SK-N-SH (cell line): ENCODE measurements around the gene IGFL4. TPM values are rescaled to one million over a fixed set of nuclear protein-coding genes. Genes with fewer than 3 reads are reported as not detected.

Experiments used
- CTCF ChIA-PET: fragments of 300-600, 350-600 bp; formaldehyde crosslinking; extraction: SDS; loops from one replicate; lab custom pipeline; 2021; lab: Yijun Ruan, JAX
- POLR2A ChIA-PET: fragments of 350-600 bp; sonication (Branson Sonifier 250); formaldehyde crosslinking; extraction: SDS; loops from one replicate; lab custom pipeline; 2020; ENCODE audit warnings: antibody characterized with exemption, inconsistent platforms; lab: Yijun Ruan, JAX
- DNase-seq: peaks from one replicate; pipeline ENCODE4 v3.0.0; 2012
- H2AFZ ChIP-seq: fragments of 200-600 bp; sonication (generic); 2 replicates; pipeline ENCODE4 v1.8.1; 2016; ENCODE audit warnings: antibody characterized with exemption, mild to moderate bottlenecking, low read depth
- H3F3A ChIP-seq: fragments of 200-600 bp; sonication (generic); replicated peaks from 2 replicates; pipeline ENCODE3; 2016; ENCODE audit warnings: antibody characterized with exemption, mild to moderate bottlenecking; ENCODE audit not compliant: insufficient read depth
- H3K27ac ChIP-seq, 2 experiments: fragments of 200-500 bp in 1 of 2; fragments of 200-600 bp in 1 of 2; sonication (Bioruptor generic) in 1 of 2; sonication (generic), shearing (Covaris generic) in 1 of 2; 2 replicates each; pipeline versions ENCODE4 v1.5.1 to v1.6.1; 2014 to 2016; ENCODE audit warnings: low read depth in 2 of 2, inconsistent platforms in 1 of 2, low read length in 1 of 2, mild to moderate bottlenecking in 1 of 2, mixed read lengths in 1 of 2
- H3K27me3 ChIP-seq: fragments of 200-600 bp; sonication (generic), shearing (Covaris generic); 2 replicates; pipeline ENCODE4 v1.6.1; 2016; ENCODE audit warnings: mixed run types; ENCODE audit not compliant: insufficient read depth
- H3K36me3 ChIP-seq, 2 experiments: fragments of 200-500 bp in 1 of 2; fragments of 200-600 bp in 1 of 2; sonication (Bioruptor generic) in 1 of 2; sonication (generic) in 1 of 2; replicated peaks in 1 of 2; 2 replicates each; pipeline versions ENCODE3 to v1.5.1; 2014 to 2016; ENCODE audit warnings: low read length in 1 of 2, mild to moderate bottlenecking in 1 of 2; ENCODE audit not compliant: insufficient read depth in 2 of 2, control insufficient read depth in 1 of 2
- H3K4me1 ChIP-seq, 2 experiments: fragments of 200-500 bp in 1 of 2; fragments of 200-600 bp in 1 of 2; sonication (Bioruptor generic) in 1 of 2; sonication (generic), shearing (Covaris generic) in 1 of 2; 2 replicates each; pipeline versions ENCODE4 v1.5.1 to v1.6.1; 2014 to 2016; ENCODE audit warnings: low read depth in 1 of 2, low read length in 1 of 2, mixed run types in 1 of 2; ENCODE audit not compliant: insufficient read depth in 2 of 2, control insufficient read depth in 1 of 2
- H3K4me2 ChIP-seq: fragments of 200-600 bp; sonication (generic), shearing (Covaris generic); 2 replicates; pipeline ENCODE4 v1.6.1; 2017; ENCODE audit warnings: mixed run types
- H3K4me3 ChIP-seq, 2 experiments: fragments of 200-500 bp in 1 of 2; fragments of 200-600 bp in 1 of 2; sonication (Bioruptor generic) in 1 of 2; sonication (generic), shearing (Covaris generic) in 1 of 2; 2 replicates each; pipeline versions ENCODE4 v1.5.1 to v1.8.1; 2014 to 2016; ENCODE audit warnings: low read depth in 2 of 2, inconsistent platforms in 1 of 2, low read length in 1 of 2, mild to moderate bottlenecking in 1 of 2, mixed read lengths in 1 of 2, moderate library complexity in 1 of 2
- H3K79me2 ChIP-seq: fragments of 200-600 bp; sonication (generic); 2 replicates; pipeline ENCODE4 v1.8.1; 2017; ENCODE audit warnings: mild to moderate bottlenecking; ENCODE audit not compliant: insufficient read depth
- H3K9ac ChIP-seq: fragments of 200-600 bp; sonication (generic); 2 replicates; pipeline ENCODE4 v1.6.1; 2017; ENCODE audit warnings: mixed run types
- H3K9me2 ChIP-seq: fragments of 200-600 bp; sonication (generic); 2 replicates; pipeline ENCODE4 v1.6.1; 2017; ENCODE audit warnings: mixed run types
- H3K9me3 ChIP-seq: fragments of 200-600 bp; sonication (generic); 2 replicates; pipeline ENCODE4 v1.6.1; 2017; ENCODE audit warnings: mixed run types, mild to moderate bottlenecking, moderate library complexity
- H4K20me1 ChIP-seq: fragments of 200-600 bp; sonication (generic); 2 replicates; pipeline ENCODE4 v1.6.1; 2017; ENCODE audit warnings: mild to moderate bottlenecking, mixed run types; ENCODE audit not compliant: insufficient read depth
- IRF3 ChIP-seq: fragments of 150-350 bp; IDR thresholded peaks from 2 replicates; pipeline ENCODE4 v1.6.1; 2016; ENCODE audit warnings: mild to moderate bottlenecking, low read depth, low read length
- JUND ChIP-seq: IDR thresholded peaks from 2 replicates; pipeline ENCODE4 v1.4.0; 2012
- MAX ChIP-seq: IDR thresholded peaks from 2 replicates; pipeline ENCODE4 v1.4.0; 2012; ENCODE audit warnings: low read depth
- MEF2A ChIP-seq: IDR thresholded peaks from 2 replicates; pipeline ENCODE4 v1.4.0; 2012; ENCODE audit warnings: low read depth, borderline replicate concordance
- NFIC ChIP-seq: IDR thresholded peaks from 2 replicates; pipeline ENCODE4 v1.4.0; 2012; ENCODE audit warnings: borderline replicate concordance
- NRF1 ChIP-seq: IDR thresholded peaks from 2 replicates; pipeline ENCODE4 v1.6.1; 2012; ENCODE audit warnings: low read depth, mild to moderate bottlenecking, low read length
- RXRA ChIP-seq: IDR thresholded peaks from 2 replicates; pipeline ENCODE4 v1.4.0; 2012; ENCODE audit warnings: low read depth, mild to moderate bottlenecking, borderline replicate concordance
- SMC3 ChIP-seq: IDR thresholded peaks from 2 replicates; pipeline ENCODE4 v1.6.1; 2012; ENCODE audit warnings: low read depth, low read length, improper control_type of control experiment
- TEAD4 ChIP-seq: IDR thresholded peaks from 2 replicates; pipeline ENCODE4 v1.4.0; 2012; ENCODE audit warnings: mild to moderate bottlenecking, borderline replicate concordance; ENCODE audit not compliant: insufficient read depth
- USF1 ChIP-seq: IDR thresholded peaks from 2 replicates; pipeline ENCODE4 v1.4.0; 2012; ENCODE audit warnings: low read depth, borderline replicate concordance
- WGBS: methylation state at CpG from one replicate; pipeline ENCODE4 v1.1.6; 2017; ENCODE audit warnings: low lambda C conversion rate; 5-methylcytosine and 5-hydroxymethylcytosine counted together
- polyA plus RNA-seq, 3 experiments: library from polyadenylated mRNA; depleted of rRNA; stranded (reverse); fragments of >200 nt; gene quantifications; 2 replicates each; pipeline ENCODE4 v1.2.3, GENCODE V29; 2012
- TF ChIP-seq, protein P1 (sequence below): fragments of 200-600 bp; sonication (generic); IDR thresholded peaks from 2 replicates; pipeline ENCODE4 v1.6.1; 2017; ENCODE audit warnings: antibody characterized with exemption, mild to moderate bottlenecking, moderate library complexity

IGFL4 gene
- polyA plus RNA-seq, 1 of the 3 experiments (the other 2 are of a cell fraction): not detected

DNA sequence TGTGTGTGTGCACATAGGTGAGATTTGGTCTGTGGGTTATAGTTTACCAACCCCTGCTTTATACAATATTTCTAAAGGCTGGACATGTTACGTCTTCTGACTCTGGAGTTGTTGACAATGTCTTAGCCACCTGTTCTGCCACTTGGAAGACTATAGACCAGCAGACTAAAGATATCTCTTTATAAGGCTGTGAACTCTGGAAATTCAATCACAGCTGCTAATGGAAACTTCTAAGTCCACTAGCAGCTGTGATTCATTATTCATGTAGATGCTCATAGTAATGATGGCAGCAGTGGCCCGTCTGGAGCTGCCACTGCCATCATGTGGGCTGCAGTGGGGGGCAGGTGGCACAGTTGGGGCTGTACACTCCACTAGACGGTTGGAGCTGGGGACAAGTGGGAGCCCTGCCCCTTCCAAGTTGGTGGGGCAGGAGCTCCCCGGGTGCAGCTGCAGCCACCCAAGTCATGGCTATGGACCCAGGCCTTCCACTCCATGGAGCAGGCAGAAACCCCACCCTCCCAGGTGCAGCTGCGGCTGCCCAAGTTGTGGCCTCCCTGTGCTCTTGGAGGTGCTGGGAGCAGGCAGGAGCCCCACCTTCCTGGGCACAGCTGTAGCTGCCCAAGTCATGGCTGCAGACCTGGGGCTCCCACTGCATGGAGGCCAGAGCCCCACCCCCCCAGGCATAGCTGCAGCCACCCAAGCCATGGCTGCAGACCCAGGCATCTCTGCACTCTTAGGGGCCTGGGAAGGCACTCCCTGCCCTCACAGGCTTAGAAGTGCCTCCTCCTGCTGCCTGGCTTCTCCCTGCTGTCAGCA lies 8.8 kb downstream of the IGFL4 start:
- Histone ChIP-seq H3K36me3 (no peaks in the 10 kb centered on the region), H3K9me2 (no peaks in the 10 kb centered on the region), H3K27me3 (peaks cover 22% of the 10 kb centered on the region; the same call in 1 of the 2 replicates), H4K20me1 (no peaks in the 10 kb centered on the region), H2AFZ (no peak overlapping the region), H3K9me3 (no peaks in the 10 kb centered on the region), H3K4me2 (no peak overlapping the region), H3K9ac (no peak overlapping the region), H3K4me3 (no peak overlapping the region), H3F3A (no peaks in the 10 kb centered on the region), H3K79me2 (no peaks in the 10 kb centered on the region), H3K27ac (no peak overlapping the region), H3K4me1 (no peaks in the 10 kb centered on the region)
- CTCF ChIA-PET: interaction anchor here (1.1 to 3.7 kb wide), 4 partner anchors 15 to 233 kb away, joined by 3 to 22 read pairs (median 6); no protein-coding TSS in a partner anchor
- 68% methylated on average over 3 of the region's 5 CpGs for WGBS
- TF ChIP-seq NFIC (no peak), MAX (no peak), MEF2A (no peak)
- DNase-seq: no peak
- POLR2A ChIA-PET: no interaction called here

- H3K9me2 ChIP-seq: no peaks in the 10 kb centered on the region
- ChIA-PET CTCF (interaction anchor here (1.1 to 3.7 kb wide), 2 partner anchors 14 to 47 kb away, joined by 3 to 22 read pairs; no protein-coding TSS in a partner anchor), POLR2A (no interaction called here)
- no peaks in the 10 kb centered on the region for H3F3A ChIP-seq
- no peak overlapping the region for H3K27ac ChIP-seq
- H3K4me2 ChIP-seq: no peak overlapping the region
- H2AFZ ChIP-seq: no peak overlapping the region
- H3K27me3 ChIP-seq: peaks cover 12% of the 10 kb centered on the region; the same call in 1 of the 2 replicates
- H3K4me3 ChIP-seq: no peak overlapping the region
- H3K36me3 ChIP-seq: no peaks in the 10 kb centered on the region
- no peaks in the 10 kb centered on the region for H3K4me1 ChIP-seq
- 78% methylated on average over 10 of the region's 12 CpGs for WGBS
- H3K79me2 ChIP-seq: no peaks in the 10 kb centered on the region
- no peak overlapping the region for H3K9ac ChIP-seq
- H3K9me3 ChIP-seq: no peaks in the 10 kb centered on the region
- TF ChIP-seq JUND: no peak
- no peak for TF ChIP-seq NFIC
- no peak for TF ChIP-seq RXRA
- TF ChIP-seq SMC3: no peak
- TF ChIP-seq, protein P1, sequence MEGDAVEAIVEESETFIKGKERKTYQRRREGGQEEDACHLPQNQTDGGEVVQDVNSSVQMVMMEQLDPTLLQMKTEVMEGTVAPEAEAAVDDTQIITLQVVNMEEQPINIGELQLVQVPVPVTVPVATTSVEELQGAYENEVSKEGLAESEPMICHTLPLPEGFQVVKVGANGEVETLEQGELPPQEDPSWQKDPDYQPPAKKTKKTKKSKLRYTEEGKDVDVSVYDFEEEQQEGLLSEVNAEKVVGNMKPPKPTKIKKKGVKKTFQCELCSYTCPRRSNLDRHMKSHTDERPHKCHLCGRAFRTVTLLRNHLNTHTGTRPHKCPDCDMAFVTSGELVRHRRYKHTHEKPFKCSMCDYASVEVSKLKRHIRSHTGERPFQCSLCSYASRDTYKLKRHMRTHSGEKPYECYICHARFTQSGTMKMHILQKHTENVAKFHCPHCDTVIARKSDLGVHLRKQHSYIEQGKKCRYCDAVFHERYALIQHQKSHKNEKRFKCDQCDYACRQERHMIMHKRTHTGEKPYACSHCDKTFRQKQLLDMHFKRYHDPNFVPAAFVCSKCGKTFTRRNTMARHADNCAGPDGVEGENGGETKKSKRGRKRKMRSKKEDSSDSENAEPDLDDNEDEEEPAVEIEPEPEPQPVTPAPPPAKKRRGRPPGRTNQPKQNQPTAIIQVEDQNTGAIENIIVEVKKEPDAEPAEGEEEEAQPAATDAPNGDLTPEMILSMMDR: no peak
- TF ChIP-seq IRF3: no peak
- no peak for TF ChIP-seq MEF2A
- TF ChIP-seq NRF1: no peak
- no peak for TF ChIP-seq USF1
- TF ChIP-seq TEAD4: no peak
- TF ChIP-seq, all 33 proteins: peak for 0
- no peaks in the 10 kb centered on the region for H4K20me1 ChIP-seq
- no peak for DNase-seq
Measured at GRCh38 chr19:46030812-46031550, 9.8 kb downstream of the IGFL4 start.
